HepG2 (cell line): ENCODE data around the gene TENM3.

Source experiments
- NR2F6 ChIP-seq, 2 experiments: IDR thresholded peaks; 2 replicates each; pipeline ENCODE4 v1.6.1; 2016; ENCODE audit warnings: antibody characterized with exemption in 1 of 2, mild to moderate bottlenecking in 1 of 2
- ZZZ3 ChIP-seq: sonication (generic); formaldehyde crosslinking; IDR thresholded peaks from 2 replicates; pipeline ENCODE4 v1.4.0; 2020; ENCODE audit warnings: missing genetic modification reagents, mild to moderate bottlenecking, borderline replicate concordance

- no peak for TF ChIP-seq ZZZ3 (CRISPR knock-in tag)
- no peak for TF ChIP-seq NR2F6 (IDR thresholded peaks at IDR 0.05)
- TF ChIP-seq NR2F6 (CRISPR knock-in tag; IDR thresholded peaks at IDR 0.05): no peak
Observed at GRCh38 chr4:182488896-182489295, 245.7 kb downstream of the TENM3 start.
